GM18519 (cell line): ENCODE measurements around the gene CAND1.

Experiments used
- ATAC-seq: cut with Tn5 transposase; IDR thresholded peaks from one replicate; pipeline ENCODE4 v1.9.1; 2021; ENCODE audit warnings: mild to moderate bottlenecking, moderate library complexity; ENCODE audit not compliant: unreplicated experiment, low FRiP score

CAND1 gene

DNA sequence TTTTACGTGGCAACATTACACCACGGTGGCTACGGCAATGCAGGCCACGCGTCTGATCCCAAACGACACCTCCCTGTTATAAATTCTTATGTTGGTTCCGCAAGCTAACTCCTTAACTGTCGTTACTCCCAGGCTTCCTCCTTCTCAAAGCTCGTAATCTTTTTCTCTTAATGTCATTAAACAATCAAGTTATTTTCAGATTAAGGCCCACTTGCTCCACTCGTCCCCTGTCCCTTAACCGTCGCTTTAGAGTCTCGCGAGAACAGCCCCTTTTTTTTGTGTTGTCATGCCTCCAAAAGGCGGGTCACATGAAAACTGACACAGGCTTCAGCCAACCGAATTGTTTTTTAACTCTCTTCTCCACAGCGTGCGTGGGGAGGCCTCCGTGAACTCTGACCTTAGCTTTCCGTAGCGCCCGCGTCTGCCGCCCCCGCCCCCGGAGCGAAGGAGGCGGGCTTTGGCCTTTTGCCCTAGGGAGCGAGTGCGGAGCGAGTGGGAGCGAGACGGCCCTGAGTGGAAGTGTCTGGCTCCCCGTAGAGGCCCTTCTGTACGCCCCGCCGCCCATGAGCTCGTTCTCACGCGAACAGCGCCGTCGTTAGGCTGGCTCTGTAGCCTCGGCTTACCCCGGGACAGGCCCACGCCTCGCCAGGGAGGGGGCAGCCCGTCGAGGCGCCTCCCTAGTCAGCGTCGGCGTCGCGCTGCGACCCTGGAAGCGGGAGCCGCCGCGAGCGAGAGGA, at the start of gene CAND1:
Gene CAND1 (plus strand): TSS at position 463 of the 737 bp plus-strand sequence. CDS start 360 bp downstream, outside the sequence.
- ATAC-seq, result peak; percentile 64

DNA sequence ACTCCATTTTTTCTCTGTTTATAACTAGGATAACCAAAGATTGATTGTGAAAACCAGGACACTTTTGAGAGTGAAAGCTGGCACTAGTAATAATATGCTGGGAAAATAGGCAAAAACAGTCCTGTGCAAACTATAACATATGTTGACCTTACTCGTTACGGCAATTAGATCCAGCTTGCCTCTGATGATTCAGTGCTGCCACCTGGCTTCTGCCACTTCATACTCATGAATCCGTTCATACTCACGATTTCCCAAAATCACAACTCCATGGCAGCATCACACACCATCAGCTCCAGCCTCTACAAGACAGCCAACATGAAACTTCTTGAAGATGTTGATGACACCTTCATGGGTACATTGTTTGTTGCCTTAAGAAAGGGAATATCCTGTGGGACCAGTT, 49.1 kb upstream of the CAND1 start:
- ATAC-seq, result no peak

DNA sequence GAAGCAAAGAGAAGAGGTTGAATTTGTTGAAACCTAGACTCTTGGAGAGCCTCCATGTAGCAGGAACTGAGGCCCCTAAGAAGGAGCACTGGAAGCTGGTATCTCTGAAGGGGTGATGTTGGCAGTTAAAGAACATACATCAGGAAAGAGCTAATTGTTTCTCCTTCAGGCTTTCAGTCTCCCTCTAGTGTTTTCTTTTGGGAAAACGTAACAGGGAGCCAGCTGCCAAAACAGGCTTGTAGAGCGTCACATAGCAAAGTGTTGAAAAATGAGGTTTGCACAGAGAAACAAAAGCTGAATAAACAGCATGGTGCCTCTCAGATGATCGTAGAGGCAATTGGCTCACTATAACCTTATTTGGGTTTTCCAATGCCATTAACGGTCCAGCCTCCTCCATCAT, 46.9 kb upstream of the CAND1 start:
- no peak for ATAC-seq

DNA sequence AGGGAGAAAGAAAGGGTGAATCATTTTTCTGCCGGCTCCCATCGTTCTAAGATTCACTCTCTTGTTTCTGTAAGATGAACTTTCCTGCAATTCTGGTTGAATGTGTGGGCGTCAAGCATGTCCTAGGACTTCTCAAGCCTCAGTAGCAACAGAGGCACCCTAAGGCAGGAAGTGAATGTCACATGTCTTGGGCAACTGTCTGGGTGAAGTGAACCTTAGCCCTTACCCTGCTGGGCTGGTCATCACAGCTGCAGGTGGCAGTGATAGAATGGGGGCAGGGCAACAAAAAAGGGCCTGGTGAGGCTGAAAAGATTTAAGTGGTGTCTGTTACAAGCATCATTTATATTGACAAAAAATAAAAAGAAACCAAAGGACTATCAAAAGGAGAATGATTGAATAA, 45.9 kb upstream of the CAND1 start:
- ATAC-seq, result no peak

DNA sequence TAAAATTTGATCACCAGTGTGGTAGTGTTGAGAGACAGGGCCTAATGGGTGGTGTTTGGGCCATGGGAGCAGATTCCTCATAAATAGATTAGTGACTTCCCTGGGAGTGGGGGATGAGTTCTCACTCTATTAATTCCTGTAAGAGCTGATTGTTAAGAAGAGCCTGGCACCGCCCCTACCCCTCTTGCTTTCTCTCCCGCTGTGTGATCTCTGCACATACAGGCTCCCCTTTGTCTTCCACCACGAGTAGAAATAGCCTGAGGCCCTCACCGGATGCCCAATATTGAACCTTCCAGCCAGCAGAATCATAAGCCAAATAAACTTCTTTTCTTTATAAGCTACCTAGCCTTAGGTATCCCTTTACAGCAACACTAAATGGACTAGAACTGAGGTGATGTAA, 31.9 kb upstream of the CAND1 start:
- ATAC-seq, result no peak

DNA sequence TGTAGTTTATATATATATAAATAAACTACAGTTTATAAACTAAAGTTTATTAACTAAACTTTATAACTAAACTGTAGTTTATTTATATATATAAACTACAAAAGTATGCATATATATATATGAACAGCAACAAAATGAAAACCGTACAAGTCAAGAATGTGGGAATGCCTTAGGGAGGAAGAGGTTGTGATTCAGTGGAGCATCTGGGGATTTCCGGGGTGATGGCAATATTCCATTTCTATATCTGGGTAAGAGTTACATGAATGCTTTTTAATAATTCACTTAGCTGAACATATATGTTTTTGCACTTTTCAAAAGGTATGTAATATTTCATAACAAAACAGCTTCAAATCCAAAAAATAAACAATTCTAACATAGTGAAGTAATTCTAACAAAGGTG, 30.1 kb upstream of the CAND1 start:
- ATAC-seq, result no peak

DNA sequence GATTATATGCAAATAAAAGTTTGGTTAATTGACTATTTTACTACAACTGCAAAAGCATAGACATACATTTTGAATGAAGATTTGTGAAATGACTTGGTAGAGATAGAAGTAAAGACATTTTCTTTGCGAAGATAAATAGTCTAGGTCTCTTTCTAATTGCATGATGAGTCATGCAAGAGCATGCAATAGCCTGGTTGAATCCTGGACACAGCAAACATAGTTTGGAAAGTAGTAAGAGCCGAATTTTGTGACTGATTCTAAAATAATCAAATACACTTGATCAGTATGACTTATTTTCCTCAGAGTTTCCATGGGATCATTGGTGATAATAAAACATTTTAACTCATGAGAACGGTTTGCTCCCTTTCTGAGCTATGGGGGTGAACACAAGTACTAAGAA, 27.7 kb upstream of the CAND1 start:
- no peak for ATAC-seq

DNA sequence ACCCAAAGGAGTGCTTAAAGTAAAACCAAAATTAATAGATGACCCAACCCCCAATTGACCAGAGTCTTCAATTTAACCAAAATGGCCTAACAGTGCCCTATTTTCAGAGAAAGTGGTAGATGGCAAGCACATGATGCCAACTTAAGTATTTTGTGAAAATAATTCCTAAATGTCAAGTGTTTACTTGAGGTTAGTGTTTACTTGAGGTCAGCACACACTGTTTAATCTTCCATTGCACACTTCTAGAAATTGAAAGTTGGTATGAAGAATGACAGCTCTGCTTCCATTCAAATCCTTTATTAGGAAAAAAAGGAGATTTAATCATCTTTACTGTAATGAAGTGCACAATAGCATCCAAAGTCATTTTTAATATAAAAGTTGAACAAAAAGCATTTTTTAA, 25.9 kb upstream of the CAND1 start:
- ATAC-seq, result no peak

DNA sequence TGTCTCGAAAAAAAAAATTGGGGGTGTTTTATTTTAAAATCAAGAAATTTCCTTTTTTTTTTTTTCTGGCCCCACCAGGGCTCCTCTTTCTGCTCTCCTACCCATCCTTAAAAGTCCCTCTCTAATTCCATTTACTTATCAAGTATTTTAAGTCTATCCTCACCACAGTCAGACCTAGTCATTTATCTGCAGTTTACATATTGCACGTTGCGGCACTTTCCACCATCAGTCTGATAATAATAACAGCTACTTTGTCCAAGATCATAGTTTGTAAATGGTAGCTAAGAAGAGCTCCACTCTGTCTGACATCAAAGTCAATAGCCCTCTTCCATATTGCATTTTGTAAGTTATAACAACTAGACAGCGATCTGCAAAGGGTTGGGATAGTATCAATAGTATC, 23.6 kb upstream of the CAND1 start:
- no peak for ATAC-seq

DNA sequence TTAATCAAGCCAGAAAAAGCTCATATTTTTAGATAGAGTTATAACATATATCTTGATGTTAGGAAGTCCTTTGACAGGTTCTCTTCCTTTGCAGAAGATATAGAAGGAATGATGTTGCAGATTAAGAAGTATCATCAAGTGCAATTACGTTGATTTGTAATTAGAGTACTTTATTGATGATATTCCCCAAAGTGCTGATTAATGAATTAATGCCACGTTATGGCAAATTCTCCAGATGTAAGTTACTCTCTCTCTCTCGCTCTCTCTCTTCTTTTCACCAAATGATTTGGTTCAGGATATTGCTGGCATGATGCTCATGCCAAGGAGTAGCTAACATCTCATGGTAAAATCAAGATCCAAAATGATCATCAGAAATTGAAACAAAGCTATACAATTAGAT, 18.1 kb upstream of the CAND1 start:
- ATAC-seq, result no peak

DNA sequence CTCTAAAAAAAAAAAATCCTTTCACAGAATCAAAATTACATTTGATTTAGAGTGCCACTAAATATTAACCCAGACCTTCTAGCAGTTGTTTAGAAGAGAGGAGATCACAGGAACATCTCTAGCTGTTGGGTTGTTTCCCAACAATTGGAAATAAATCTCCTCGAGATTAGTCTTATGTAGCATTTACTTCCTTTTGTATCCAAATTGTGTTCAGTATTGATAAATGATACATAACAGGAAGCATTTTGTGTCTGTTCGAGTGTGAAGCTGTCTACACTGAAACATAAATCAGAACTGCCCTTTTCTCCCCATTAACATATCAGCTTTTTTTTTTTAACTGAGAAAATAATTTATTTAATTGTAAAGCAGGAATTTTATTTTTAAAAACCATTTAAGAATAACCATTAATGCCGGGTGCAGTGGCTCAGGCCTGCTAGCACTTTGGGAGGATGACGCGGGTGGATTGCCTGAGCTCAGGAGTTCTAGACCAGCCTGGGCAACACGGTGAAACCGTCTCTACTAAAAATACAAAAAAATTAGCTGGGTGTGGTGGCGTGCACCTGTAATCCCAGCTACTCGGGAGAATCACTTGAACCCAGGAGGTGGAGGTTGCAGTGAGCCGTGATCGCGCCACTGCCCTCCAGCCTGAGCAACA, 14.7 kb upstream of the CAND1 start:
- ATAC-seq, result no peak

DNA sequence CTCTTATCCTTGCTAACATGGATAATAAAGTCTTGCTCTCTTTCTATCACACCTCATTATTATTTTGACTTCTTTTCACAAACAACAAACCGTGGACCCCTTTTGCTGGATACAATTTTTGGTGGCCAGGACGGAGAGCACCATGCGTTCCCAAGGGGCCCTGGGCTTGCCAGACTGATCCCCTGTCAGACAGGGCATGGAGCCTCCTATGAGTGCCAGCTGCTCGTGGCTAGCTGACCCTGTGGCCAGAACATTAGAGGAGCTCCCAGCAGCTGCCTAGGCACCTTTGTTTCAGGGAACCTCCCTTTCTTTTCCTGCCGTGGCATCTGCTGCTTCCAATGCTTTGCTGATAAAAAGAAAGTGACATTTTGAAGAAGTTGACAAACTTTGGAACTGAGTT, 12.5 kb upstream of the CAND1 start:
- no peak for ATAC-seq

DNA sequence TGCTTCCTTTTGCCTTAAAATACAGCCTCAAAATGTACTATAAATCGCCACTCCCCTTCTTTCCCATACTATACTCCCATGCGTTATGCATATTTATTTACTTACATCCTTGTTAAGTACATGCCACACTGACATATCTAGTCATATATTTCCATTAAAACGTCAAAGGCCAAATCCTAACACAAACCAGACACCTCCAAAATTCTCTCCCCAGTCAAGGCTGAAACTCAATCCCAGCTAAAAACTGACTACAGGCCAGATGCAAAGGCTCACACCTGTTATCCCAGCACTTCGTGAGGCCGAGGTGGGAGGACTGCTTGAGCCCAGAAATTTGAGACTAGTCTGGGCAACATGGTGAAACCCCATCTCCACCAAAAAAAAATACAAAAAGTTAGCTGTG, 5.7 kb upstream of the CAND1 start:
- ATAC-seq, result no peak

DNA sequence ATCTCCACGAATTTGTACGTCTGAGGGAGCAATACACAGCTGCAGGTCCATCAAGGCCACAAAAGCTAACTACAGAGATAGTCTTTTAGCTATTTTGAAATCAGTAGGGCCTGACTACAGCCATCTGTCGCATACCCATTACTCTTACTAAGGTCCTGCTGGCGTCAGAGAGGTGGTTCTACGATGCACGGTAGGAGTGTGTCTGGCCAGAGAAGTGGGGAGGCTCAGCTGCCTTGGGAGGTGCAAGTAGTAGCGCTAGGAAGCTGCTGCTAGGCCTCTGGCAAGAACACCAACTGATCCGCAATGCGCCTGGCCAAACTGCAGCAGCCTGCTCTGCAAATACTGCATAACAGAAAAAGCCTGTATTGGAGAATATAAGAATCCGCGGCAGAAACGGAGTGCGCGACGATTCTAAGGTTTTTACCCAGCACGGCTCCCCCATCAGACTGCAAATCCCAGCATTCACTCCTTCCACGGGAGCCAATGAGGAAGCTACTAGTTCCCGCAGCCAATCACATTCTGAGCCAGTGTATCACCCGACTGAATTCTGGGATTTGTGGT, 743 bp upstream of the CAND1 start:
- peak; percentile 61 for ATAC-seq

DNA sequence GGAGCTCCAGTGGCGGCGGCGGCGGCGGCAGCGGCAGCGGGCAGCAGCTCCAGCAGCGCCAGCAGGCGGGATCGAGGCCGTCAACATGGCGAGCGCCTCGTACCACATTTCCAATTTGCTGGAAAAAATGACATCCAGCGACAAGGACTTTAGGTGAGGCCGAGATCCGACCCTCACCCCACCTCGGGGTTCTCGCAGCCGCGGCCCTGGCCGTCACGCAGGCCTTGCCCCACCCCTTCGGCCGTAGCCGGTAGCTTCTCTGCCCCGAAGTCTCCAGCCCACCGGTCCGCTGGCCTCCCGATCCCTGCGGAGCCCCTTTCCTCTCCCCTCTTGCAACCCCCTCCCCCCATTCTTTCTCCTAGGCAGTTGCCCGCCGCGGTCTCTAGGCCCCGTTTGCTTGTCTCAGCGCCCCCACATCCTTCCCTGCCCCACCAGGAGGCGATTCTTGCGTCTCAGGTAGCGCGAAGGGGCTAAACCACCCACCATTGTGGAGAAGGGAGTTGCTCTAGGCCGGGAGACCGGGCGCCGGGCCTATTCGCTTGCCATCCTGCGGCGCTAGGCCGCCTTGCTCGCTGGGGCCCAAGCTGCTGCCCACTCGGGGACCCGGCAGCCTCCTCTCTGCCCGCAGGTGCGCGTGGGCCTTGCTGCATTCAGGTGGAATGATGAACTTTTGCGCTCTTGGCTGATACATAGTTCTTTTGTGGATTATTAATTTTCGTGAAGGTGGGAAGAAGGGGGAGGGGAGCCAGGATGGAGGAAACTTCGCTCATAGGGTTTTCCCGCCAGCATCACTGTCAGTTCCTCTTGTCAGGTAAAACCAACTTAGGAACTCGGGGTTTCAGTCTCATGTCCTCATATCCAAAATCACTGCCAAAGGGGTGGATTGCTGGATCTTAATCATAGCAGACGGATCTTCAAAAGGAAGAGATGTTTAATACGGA, 745 bp downstream of the CAND1 start:
- peak; percentile 8 for ATAC-seq

DNA sequence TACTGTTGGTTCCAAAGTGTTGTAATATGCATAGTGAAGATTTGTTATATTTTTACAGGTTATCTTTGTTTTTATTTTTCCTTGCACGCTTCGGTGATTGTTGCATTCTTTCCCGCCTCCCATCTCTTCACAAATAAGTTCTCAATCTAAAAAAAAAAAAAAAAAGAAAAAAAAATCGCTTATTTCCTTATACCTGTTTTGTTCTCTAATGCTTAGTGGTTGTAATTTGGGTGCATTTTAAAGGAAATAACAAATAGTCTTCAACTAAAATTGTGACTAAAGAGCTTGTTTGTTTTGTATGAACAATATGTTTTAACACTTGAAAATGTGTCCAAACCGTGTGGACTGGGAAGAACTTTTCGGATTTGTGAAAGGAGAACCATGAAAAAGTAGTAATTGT, 1.5 kb downstream of the CAND1 start:
- ATAC-seq, result no peak

DNA sequence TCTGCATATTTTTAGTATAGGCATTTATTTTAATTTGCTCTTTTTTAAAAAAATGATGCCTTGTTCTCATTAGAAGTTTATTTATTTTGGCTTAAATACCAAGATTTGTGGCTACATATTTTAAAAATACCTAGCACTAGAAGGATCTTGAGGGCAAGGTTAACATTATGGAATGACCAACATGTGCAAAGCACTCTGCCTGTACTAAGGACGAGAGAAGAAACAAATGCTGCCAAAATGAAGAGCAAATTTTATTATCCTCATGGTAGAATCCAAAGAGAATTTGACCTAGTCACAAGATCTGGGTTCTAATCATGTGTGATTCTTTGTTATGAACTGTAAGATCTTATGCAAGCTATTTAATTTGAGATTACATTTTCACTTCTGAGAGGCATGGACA, 2.8 kb downstream of the CAND1 start:
- no peak for ATAC-seq

DNA sequence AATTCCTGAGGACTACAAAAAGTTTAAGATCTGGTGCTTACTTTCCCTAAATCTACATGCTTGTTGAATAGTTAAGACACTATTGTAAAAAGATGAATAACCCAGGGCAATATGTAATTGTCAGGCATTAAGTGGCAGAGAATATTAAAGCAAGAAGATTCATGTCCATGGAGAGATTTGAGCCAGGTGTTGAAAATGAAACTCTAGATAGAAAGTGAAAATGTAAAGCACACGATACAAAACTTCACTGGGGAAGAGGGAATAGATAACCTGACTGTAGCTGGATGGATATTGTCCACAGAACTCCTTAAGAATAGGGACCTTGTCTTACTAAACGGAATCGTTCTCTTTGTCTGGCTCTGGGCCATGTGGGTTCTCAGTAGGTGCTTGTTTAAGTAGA, 5.0 kb downstream of the CAND1 start:
- no peak for ATAC-seq

DNA sequence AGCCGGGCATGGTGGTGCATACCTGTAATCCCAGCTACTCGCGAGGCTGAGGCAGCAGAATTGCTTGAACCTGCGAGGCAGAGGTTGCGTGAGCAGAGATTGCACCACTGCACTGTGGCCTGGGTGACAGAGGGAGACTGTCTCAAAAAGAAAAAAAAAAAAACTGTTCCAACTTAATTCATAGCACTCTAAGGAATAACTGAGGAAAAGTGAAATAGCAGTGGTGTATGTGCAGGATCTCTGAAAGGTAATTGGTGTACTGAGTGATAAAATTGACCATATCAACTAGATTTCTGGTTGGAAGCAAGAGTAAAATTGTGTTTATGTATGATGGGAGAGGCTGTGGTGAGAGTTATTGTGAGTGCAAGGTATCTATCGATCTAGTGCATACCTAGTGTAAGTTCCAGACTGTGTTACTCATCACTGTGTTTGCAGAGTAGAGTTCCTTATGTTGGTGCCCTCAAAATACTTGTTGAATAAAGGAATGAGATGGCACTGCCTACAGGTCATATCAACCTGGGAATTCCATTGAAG, 6.3 kb downstream of the CAND1 start:
- no peak for ATAC-seq

DNA sequence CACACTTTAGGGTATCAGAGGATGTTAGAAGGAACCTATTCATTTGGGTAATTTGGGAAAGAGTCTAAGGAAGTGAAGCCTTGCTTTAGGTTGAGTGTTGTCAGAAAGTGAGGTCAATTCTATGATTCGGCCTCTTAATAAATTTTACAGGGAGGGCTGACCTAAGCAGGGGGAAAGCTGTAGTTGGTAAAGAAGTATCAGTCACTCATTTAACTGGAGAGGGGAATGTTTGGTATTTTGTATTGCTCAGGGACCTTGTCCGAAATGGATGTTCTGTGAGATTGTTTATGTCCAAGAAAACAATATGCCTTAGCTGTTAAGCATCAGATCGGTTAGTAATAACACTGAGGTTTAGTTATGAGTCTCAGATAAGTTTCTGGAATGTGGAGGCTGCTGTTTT, 7.3 kb downstream of the CAND1 start:
- no peak for ATAC-seq

DNA sequence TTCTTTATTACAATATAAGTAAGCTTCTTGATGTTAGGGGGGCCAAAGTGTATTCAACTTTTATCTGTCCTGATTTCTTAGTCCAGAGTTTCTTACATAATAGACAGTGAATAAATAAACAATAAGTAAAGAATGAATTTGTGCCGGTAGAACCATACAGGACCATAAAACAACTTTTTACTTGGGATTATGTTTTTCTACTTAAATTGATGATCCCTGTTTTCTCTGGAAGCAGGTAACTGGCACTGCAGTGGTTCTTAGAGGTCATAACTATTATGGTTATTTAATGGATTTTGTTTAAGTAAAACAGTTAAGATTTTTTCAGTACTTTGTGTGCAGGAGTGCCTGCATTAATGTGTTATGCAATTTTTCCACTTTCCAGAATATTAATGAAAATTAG, 10.5 kb downstream of the CAND1 start:
- ATAC-seq, result no peak
